ENCODE results near the gene RHOA.

Gene RHOA

GRCh38 chr3:49310677-49311076 lies 101.1 kb downstream of the RHOA start:
- Histone ChIP-seq H3K27me3 (ENCODE audit: low read depth) (no peaks in the 10 kb centered on the region), H3K4me1 (no peaks in the 10 kb centered on the region), H3K36me3 (replicated peaks) (peaks cover 29% of the 10 kb centered on the region), H3K9me3 (no peaks in the 10 kb centered on the region), H3K4me3 (no peak overlapping the region)
- in situ Hi-C loops (cut with MboI; ENCODE audit: low sequenced_read_pairs) = no loop called here
- DNase-seq (ENCODE audit: low spot score in 2 of 2) = no peak
